Epithelial cell of esophagus (primary cell): ENCODE measurements around the gene FGD4.
"Not testable (repeated sequence)": the region's sequence is repeated elsewhere in the genome, so short reads cannot be mapped to it uniquely, and the experiment has no call there.

ENCODE experiments used
- DNase-seq: peaks from one replicate; pipeline ENCODE4 v3.0.0; 2010; ENCODE audit warnings: low read depth
- H3K4me3 ChIP-seq: 2 replicates; pipeline ENCODE4 v1.5.1; 2011; ENCODE audit warnings: mild to moderate bottlenecking, low read length, control low read depth
- TF ChIP-seq, protein P1 (sequence below): IDR thresholded peaks from 2 replicates; pipeline ENCODE4 v1.5.1; 2011; ENCODE audit warnings: low read depth, mild to moderate bottlenecking, low read length, control low read depth, inconsistent platforms; ENCODE audit not compliant: insufficient read depth; ENCODE audit errors: missing control alignments

The FGD4 gene

GRCh38 chr12:32516230-32516629, 116.9 kb downstream of the FGD4 start:
- no peak overlapping the region for H3K4me3 ChIP-seq
- TF ChIP-seq, protein P1, sequence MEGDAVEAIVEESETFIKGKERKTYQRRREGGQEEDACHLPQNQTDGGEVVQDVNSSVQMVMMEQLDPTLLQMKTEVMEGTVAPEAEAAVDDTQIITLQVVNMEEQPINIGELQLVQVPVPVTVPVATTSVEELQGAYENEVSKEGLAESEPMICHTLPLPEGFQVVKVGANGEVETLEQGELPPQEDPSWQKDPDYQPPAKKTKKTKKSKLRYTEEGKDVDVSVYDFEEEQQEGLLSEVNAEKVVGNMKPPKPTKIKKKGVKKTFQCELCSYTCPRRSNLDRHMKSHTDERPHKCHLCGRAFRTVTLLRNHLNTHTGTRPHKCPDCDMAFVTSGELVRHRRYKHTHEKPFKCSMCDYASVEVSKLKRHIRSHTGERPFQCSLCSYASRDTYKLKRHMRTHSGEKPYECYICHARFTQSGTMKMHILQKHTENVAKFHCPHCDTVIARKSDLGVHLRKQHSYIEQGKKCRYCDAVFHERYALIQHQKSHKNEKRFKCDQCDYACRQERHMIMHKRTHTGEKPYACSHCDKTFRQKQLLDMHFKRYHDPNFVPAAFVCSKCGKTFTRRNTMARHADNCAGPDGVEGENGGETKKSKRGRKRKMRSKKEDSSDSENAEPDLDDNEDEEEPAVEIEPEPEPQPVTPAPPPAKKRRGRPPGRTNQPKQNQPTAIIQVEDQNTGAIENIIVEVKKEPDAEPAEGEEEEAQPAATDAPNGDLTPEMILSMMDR = no peak
- DNase-seq = no peak

GRCh38 chr12:32517966-32518365, 118.6 kb downstream of the FGD4 start:
- no peak for DNase-seq
- TF ChIP-seq, protein P1 = no peak
- H3K4me3 ChIP-seq = no peak overlapping the region

DNA sequence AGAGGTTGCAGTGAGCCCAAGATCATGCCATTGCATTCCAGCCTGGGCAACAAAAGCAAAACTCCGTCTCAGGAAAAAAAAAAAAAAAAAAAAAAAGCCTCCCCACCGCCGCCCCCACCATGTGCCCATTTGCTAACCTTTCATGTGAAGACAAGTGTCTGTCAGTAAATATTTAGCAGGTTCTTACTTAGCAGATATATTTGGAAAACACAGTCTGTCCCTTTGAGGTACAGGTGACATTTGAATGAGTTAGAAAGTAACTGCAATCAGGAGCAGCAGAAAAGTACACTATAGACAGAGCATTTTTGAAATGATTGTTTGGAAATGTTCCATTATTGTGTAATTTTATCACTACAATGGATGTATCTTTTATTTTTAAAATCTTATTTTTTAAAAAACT, 119.7 kb downstream of the FGD4 start:
- no peak overlapping the region for H3K4me3 ChIP-seq
- DNase-seq = no peak
- TF ChIP-seq, protein P1 = no peak

DNA sequence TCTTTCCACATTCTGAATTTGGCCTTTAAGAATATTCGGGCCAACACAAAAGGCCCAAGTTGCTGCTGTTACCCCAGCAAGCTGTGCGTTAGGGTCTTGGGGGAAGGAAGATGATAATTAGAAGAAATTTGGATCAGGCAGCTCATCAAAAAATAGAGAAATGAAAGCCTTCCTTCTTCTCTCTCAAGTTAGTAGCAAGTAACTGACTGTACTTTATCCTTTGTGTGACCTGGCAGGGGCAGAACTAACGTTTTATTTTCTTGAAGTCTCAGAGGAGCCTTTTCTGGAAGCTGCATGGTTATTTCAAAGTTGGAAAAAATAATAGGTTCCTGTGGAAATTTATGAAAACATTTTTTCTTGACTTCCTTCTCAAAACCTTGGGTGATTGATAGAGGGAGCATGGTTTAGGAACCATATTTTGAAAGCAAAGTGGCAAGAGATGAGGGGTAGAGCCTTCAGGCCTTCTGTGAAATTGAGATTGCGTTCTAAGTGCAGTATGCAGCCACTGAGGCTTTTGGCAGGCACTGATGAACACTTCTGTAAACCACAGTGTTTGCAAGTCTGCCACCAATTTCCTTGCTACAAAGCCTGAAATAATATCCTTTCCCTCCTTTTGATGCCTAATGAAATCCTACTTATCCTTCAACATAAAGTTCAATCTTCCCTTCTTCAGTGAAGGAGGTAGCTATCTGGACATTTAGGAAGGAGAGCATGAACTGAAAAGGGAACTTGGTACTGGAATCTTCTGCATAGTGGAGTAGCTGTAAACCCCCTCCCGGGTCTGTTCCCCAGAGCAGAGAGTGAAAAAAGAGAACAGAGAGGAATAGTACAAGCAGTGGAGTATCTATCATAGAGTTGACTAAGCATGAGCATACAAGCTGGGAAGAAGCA, 123.2 kb downstream of the FGD4 start:
- no peak for DNase-seq
- TF ChIP-seq, protein P1 = no peak
- H3K4me3 ChIP-seq = no peak overlapping the region

DNA sequence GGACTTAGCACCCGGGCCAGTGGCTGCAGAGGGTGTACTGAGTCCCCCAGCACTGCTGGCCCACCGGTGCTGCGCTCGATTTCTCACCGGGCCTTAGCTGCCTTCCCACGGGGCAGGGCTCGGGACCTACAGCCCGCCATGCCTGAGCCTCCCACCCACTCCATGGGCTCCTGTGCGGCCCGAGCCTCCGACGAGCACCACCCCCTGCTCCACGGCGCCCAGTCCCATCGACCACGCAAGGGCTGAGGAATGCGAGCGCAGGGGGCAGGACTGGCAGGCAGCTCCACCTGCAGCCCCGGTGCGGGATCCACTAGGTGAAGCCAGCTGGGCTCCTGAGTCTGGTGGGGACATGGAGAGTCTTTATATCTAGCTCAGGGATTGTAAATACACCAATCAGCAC, 126.4 kb downstream of the FGD4 start:
- not testable (repeated sequence) for DNase-seq, H3K4me3 ChIP-seq

GRCh38 chr12:32526343-32526742, 127.0 kb downstream of the FGD4 start:
- H3K4me3 ChIP-seq, DNase-seq: not testable (repeated sequence)

- no peak for DNase-seq
- TF ChIP-seq, protein P1 = no peak
- H3K4me3 ChIP-seq = no peak overlapping the region
These were observed 133.1 kb downstream of the FGD4 start for GRCh38 chr12:32532422-32532821.

DNA sequence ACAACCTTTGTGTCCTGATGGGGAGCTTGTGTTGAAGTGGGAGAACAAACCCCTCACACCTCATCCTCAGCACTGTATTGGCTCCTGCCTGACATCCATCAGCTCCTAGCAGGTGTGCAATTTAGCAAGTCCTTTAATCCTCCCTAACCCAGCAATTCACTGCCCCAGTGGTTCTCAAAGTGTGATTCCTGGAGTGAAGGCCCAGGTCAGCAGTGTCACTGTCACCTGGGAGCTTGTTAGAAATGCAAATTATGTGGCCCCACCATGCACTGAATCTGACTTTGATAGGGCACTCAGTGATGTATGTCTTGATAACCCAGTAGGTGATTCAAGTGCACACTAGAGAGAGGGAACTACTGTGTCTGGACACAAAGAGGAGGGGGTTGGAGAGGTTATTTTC, 133.6 kb downstream of the FGD4 start:
- DNase-seq = no peak
- TF ChIP-seq, protein P1 = no peak
- no peak overlapping the region for H3K4me3 ChIP-seq

- H3K4me3 ChIP-seq, DNase-seq: not testable (repeated sequence)
These were observed 134.1 kb downstream of the FGD4 start for GRCh38 chr12:32533506-32533905.
